T-helper 1 cell treated with Interleukin-12 subunit alpha and Interleukin-12 subunit beta and Interleukin-4 antibody, amounts not matched to agents 30 μg/mL and 1 μg/mL, for 36 hours (primary cell): Measurements from ENCODE around the gene CD74.

Experiments used
- H3K27ac Mint-ChIP-seq: one replicate; pipeline ENCODE4 v1.8.0; 2021; ENCODE audit warnings: mild to moderate bottlenecking, mixed read lengths
- H3K27me3 Mint-ChIP-seq: one replicate; pipeline ENCODE4 v1.8.0; 2021; ENCODE audit warnings: low read depth, mixed read lengths
- H3K36me3 Mint-ChIP-seq: one replicate; pipeline ENCODE4 v1.8.0; 2021; ENCODE audit warnings: low read depth, mixed read lengths
- H3K4me1 Mint-ChIP-seq: one replicate; pipeline ENCODE4 v1.8.0; 2021; ENCODE audit warnings: low read depth, mixed read lengths
- H3K4me3 Mint-ChIP-seq: one replicate; pipeline ENCODE4 v1.8.0; 2021; ENCODE audit warnings: mild to moderate bottlenecking, moderate library complexity, mixed read lengths
- H3K9me3 Mint-ChIP-seq: one replicate; pipeline ENCODE4 v1.8.0; 2021; ENCODE audit warnings: mixed read lengths

Gene CD74

DNA sequence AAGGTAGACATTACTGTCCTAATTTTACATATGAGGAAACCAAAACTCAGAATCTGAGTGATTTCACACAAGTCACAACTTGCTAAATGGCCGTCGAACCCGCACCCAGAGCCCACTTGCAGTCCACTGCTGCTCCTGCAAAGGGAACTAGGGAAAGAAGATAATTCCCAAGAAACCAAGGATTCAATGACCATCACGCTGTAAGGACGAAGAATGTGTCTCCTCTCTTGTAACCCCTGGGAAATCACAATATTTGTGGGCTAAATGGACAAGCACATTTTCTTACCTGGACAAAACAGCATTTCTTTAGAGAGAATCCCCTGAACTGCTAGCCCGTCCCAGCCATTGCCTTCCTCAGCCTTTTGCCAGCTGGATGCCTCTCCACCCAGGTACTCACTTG is 34.5 kb upstream of the CD74 start:
- peaks cover 21% of the 10 kb centered on the region for H3K4me1 Mint-ChIP-seq
- no peaks in the 10 kb centered on the region for H3K9me3 Mint-ChIP-seq
- H3K27me3 Mint-ChIP-seq, result no peaks in the 10 kb centered on the region
- H3K27ac Mint-ChIP-seq, result no peak overlapping the region
- H3K36me3 Mint-ChIP-seq, result peaks cover 54% of the 10 kb centered on the region
- peak overlapping the region; percentile 21 for H3K4me3 Mint-ChIP-seq

DNA sequence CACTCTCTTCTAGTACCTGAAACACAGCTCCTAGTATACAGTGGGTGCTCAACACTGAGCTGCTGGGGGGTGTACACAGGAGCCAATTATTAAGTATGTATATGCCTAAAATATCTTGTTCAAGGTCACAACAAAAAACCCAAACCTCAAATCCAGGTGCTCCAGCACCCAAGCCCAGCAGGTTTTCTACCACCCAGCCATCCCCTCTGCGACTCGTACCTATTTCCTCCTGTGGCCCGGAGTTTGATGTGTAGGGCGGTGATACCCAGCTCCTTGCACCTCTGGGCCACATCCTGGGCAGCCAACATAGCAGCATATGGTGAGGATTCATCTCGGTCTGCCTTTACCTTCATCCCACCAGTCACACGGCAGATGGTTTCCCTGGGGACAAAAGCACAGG is 33.9 kb upstream of the CD74 start:
- Mint-ChIP-seq H3K9me3 (no peaks in the 10 kb centered on the region), H3K4me3 (no peak overlapping the region), H3K27ac (no peak overlapping the region), H3K36me3 (peaks cover 54% of the 10 kb centered on the region), H3K4me1 (peaks cover 21% of the 10 kb centered on the region), H3K27me3 (no peaks in the 10 kb centered on the region)

DNA sequence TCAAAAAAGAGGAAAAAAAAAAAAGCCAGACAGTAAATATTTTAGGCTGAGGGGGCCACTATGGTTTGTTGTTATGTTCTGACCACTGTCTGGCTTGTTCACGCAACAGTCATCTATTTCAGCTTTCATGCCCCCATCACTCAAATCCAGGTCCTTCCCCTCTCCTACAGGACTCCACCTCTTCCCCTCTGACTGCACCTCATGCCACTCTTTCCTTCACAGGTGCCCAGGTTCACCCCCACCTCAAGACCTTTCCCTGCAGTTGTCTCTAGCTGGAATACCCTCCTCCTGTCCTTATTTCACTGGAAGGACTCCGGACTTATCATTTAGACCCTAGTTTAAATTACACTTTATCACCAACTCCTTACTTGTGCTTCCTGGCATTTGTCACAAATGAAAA is 33.4 kb upstream of the CD74 start:
- peaks cover 21% of the 10 kb centered on the region for H3K4me1 Mint-ChIP-seq

DNA sequence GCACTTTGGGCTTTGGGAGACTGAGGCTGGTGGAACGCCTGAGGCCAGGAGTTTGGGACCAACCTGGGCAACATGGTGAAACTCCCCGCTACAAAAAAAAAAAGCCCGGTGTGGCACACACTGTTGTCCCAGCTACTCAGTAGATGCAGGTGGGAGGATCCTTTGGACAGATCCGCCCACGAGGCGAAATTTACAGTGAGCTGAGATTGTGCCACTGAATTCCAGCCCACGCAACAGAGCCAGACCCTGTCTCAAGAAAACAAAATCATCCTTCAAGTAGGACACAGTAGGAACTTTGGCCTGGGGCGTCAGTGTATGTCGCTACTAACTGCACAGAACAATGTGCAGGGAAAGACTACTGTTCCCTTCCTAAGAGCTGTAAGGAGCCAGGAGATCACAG is 32.1 kb upstream of the CD74 start:
- H3K4me3 Mint-ChIP-seq, result no peak overlapping the region
- peaks cover 54% of the 10 kb centered on the region for H3K36me3 Mint-ChIP-seq
- H3K4me1 Mint-ChIP-seq, result peaks cover 19% of the 10 kb centered on the region
- H3K9me3 Mint-ChIP-seq, result no peaks in the 10 kb centered on the region
- H3K27me3 Mint-ChIP-seq, result no peaks in the 10 kb centered on the region
- no peak overlapping the region for H3K27ac Mint-ChIP-seq

More for the DNA sequence above, 33.4 kb upstream of the CD74 start:
- H3K27me3 Mint-ChIP-seq, result no peaks in the 10 kb centered on the region
- H3K4me3 Mint-ChIP-seq, result no peak overlapping the region
- no peaks in the 10 kb centered on the region for H3K9me3 Mint-ChIP-seq
- no peak overlapping the region for H3K27ac Mint-ChIP-seq
- H3K36me3 Mint-ChIP-seq, result peaks cover 54% of the 10 kb centered on the region

DNA sequence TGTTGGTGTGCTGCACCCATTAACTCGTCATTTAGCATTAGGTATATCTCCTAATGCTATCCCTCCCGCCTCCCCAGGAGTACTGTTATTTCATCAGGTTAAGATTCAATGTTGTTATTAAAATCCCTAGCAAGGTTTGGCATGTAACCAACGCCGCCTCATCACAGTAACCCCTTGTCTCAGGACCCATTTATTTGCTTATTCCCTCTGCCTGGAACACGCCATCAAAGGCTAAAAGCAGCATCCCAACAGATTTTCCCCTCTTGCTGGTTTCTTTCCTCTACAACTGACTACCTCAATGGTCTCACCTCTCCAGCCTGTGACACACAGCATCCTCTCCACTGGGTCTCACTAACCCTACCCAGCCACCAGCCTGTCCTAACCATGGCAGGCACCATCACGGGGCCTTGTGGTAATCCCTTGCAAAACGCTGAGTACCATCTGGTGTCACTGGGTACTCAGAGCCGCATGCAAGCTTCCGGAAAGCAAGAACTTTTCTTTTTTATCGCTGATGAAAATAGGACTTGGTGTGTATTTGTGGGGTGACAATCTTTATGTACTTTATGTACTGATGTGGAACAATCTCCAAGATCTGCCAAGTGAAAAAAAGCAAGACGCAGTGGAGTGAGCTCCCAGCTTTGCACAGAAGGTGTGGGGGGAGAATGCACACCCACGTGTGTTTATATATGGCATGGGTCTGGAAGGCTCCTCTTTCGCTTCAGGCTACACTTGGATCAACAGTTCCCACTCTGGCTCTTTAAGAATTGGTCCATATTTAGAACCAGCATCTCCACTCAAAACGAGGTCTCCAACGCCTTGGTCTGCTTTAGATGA is 30.7 kb upstream of the CD74 start:
- no peak overlapping the region for H3K27ac Mint-ChIP-seq
- H3K4me3 Mint-ChIP-seq, result no peak overlapping the region
- H3K9me3 Mint-ChIP-seq, result no peaks in the 10 kb centered on the region
- H3K4me1 Mint-ChIP-seq, result peaks cover 16% of the 10 kb centered on the region
- no peaks in the 10 kb centered on the region for H3K27me3 Mint-ChIP-seq
- peaks cover 45% of the 10 kb centered on the region for H3K36me3 Mint-ChIP-seq

DNA sequence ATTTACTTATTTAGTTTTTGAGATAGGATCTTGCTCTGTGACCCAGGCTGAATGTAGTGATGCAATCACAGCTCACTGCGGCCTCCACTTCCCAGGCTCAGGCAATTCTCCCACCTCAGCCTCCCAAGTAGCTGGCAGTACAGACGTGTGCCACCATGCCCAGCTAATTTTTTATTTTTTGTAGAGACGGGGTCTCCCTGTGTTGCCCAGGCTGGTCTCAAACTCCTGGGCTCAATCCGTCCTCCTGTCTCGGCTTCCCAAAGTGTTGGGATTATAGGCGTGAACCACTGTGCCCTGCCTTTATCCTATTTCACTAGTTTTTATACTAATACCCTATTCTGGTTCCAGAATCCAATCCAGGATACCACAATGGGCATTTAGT is 30.0 kb upstream of the CD74 start:
- H3K36me3 Mint-ChIP-seq, result peaks cover 39% of the 10 kb centered on the region

GRCh38 chr5:150441813-150442698 is 29.3 kb upstream of the CD74 start:
- Mint-ChIP-seq H3K9me3 (no peaks in the 10 kb centered on the region), H3K27me3 (no peaks in the 10 kb centered on the region), H3K36me3 (peaks cover 32% of the 10 kb centered on the region), H3K4me1 (peaks cover 6% of the 10 kb centered on the region), H3K27ac (no peak overlapping the region), H3K4me3 (no peak overlapping the region)

More for the DNA sequence above, 30.0 kb upstream of the CD74 start:
- H3K9me3 Mint-ChIP-seq, result no peaks in the 10 kb centered on the region
- H3K4me1 Mint-ChIP-seq, result peaks cover 9% of the 10 kb centered on the region
- H3K27ac Mint-ChIP-seq, result no peak overlapping the region
- H3K4me3 Mint-ChIP-seq, result no peak overlapping the region
- no peaks in the 10 kb centered on the region for H3K27me3 Mint-ChIP-seq

- H3K9me3 Mint-ChIP-seq, result no peaks in the 10 kb centered on the region
- H3K27me3 Mint-ChIP-seq, result no peaks in the 10 kb centered on the region
- no peak overlapping the region for H3K4me3 Mint-ChIP-seq
- H3K27ac Mint-ChIP-seq, result no peak overlapping the region
- H3K36me3 Mint-ChIP-seq, result peaks cover 24% of the 10 kb centered on the region
- peaks cover 8% of the 10 kb centered on the region for H3K4me1 Mint-ChIP-seq
Observed at GRCh38 chr5:150440948-150441812, 28.5 kb upstream of the CD74 start.

GRCh38 chr5:150438873-150439546 is 26.3 kb upstream of the CD74 start:
- Mint-ChIP-seq H3K36me3 (peaks cover 12% of the 10 kb centered on the region), H3K27ac (no peak overlapping the region), H3K9me3 (no peaks in the 10 kb centered on the region), H3K4me3 (no peak overlapping the region), H3K4me1 (peaks cover 12% of the 10 kb centered on the region), H3K27me3 (no peaks in the 10 kb centered on the region)

GRCh38 chr5:150436141-150436680 is 23.5 kb upstream of the CD74 start:
- Mint-ChIP-seq H3K36me3 (no peaks in the 10 kb centered on the region), H3K4me3 (peak overlapping the region; percentile 37), H3K27me3 (no peaks in the 10 kb centered on the region), H3K9me3 (no peaks in the 10 kb centered on the region), H3K4me1 (peaks cover 12% of the 10 kb centered on the region), H3K27ac (peak overlapping the region; percentile 74)

DNA sequence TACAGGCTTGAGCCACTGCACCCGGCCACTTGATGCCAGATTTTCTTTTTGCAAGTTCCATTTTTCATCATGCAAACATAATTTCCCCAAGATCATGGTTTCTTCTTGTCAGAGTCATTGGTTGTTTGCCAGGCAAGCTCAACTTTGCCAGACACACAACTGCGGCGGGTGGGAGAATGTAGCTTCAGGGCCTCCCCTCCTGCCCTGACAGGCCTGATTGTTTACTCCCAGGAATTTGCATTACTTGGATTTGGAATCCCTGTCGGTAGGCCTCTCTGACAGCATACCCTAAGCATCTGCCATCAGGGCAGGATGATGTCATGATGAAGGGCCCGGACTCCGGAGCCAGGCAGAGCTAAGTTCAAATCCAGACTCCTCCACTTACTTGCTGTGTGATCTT is 21.8 kb upstream of the CD74 start:
- Mint-ChIP-seq H3K4me1 (peaks cover 12% of the 10 kb centered on the region), H3K36me3 (no peaks in the 10 kb centered on the region), H3K27ac (no peak overlapping the region), H3K9me3 (no peaks in the 10 kb centered on the region), H3K27me3 (no peaks in the 10 kb centered on the region), H3K4me3 (no peak overlapping the region)

DNA sequence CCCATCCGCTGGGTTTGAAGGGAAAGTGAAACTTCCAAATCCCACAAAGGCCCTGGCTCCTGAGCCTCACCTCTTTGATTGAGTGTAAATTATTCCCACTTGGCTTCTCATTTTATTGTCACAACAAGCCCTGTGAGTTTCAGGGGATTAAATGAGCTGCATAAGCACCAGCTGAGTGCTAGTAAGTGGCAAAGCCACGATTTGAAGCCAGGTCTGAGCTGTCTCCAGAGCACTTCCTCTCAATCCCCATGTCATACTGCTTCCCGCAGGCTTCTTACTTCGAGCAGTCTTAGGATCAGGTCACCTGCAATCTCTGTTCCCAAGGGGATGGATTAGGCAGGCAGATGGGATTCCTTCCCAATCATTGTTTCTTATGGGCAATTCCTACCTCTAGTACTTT is 18.9 kb upstream of the CD74 start:
- H3K27me3 Mint-ChIP-seq, result no peaks in the 10 kb centered on the region
- no peaks in the 10 kb centered on the region for H3K9me3 Mint-ChIP-seq
- peaks cover 8% of the 10 kb centered on the region for H3K4me1 Mint-ChIP-seq
- no peak overlapping the region for H3K4me3 Mint-ChIP-seq
- H3K27ac Mint-ChIP-seq, result no peak overlapping the region
- no peaks in the 10 kb centered on the region for H3K36me3 Mint-ChIP-seq

DNA sequence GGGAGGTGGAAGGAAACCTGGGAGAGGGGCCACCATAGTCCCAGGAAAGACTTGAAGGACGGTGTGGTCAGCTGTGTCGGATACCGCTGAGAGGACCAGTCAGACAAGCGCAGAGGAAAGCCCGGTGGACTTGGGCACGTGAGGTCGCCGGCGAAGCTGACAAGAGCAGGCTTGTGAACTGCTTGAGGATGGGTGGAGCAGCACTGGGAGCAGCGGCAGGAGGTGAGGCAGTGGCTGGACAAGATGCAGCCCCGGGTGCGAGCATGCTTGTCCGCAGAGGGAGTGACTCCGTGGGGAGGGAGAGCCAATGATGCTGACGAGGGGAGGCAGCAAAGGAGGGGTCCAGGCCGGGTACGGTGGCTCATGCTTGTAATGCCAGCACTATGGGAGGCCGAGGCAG is 18.3 kb upstream of the CD74 start:
- H3K4me1 Mint-ChIP-seq, result peaks cover 4% of the 10 kb centered on the region
- H3K9me3 Mint-ChIP-seq, result no peaks in the 10 kb centered on the region
- H3K36me3 Mint-ChIP-seq, result no peaks in the 10 kb centered on the region
- H3K27ac Mint-ChIP-seq, result no peak overlapping the region
- no peaks in the 10 kb centered on the region for H3K27me3 Mint-ChIP-seq
- no peak overlapping the region for H3K4me3 Mint-ChIP-seq
